CD4-positive, CD25-positive, alpha-beta regulatory T cell (primary cell): ENCODE data around the gene CNTN4. TPM values are rescaled to one million over a fixed set of nuclear protein-coding genes. Genes with fewer than 3 reads are reported as not detected.

Source experiments
- ATAC-seq, 2 donors: fragments of 150-1000 bp; cut with Tn5 transposase; one replicate each; pipeline ENCODE4 v1.10.0; 2021; ENCODE audit warnings: low read depth in 2 of 2, moderate number of reproducible peaks in 2 of 2, moderate library complexity in 1 of 2
- DNase-seq, 3 donors: peaks; one replicate each; pipeline versions ENCODE4 v3.0.0 to v3.0.0-alpha.2; 2012 to 2022; ENCODE audit warnings: mixed read lengths in 1 of 3
- H3K27ac ChIP-seq: one replicate; pipeline ENCODE4 v1.7.0; 2013; ENCODE audit warnings: mild to moderate bottlenecking, low read length; ENCODE audit not compliant: insufficient read depth, poor library complexity, severe bottlenecking
- H3K27me3 ChIP-seq: one replicate; pipeline ENCODE4 v1.7.0; 2013; ENCODE audit warnings: low read length; ENCODE audit not compliant: control insufficient read depth, insufficient read depth
- H3K36me3 ChIP-seq: one replicate; pipeline ENCODE4 v1.7.0; 2013; ENCODE audit warnings: mild to moderate bottlenecking, low read length, moderate library complexity; ENCODE audit not compliant: control insufficient read depth, insufficient read depth
- H3K4me1 ChIP-seq: 2 replicates; pipeline ENCODE4 v1.7.0; 2013; ENCODE audit warnings: mild to moderate bottlenecking, low read length; ENCODE audit not compliant: insufficient read depth, control insufficient read depth, poor library complexity, severe bottlenecking
- H3K4me3 ChIP-seq: one replicate; pipeline ENCODE4 v1.7.0; 2013; ENCODE audit warnings: low read depth, mild to moderate bottlenecking, low read length, moderate library complexity
- H3K9me3 ChIP-seq, 2 experiments: 1 replicate in 1 of 2; 2 replicates in 1 of 2; pipeline ENCODE4 v1.7.0; 2013; ENCODE audit warnings: low read length in 2 of 2, mild to moderate bottlenecking in 1 of 2, moderate library complexity in 1 of 2; ENCODE audit not compliant: control insufficient read depth in 2 of 2
- H3K27ac Mint-ChIP-seq, 3 donors: one replicate each; pipeline ENCODE4 v1.8.0; 2020 to 2022; ENCODE audit warnings: mild to moderate bottlenecking in 3 of 3, mixed read lengths in 3 of 3, moderate library complexity in 2 of 3
- H3K27me3 Mint-ChIP-seq: one replicate; pipeline ENCODE4 v1.8.0; 2022; ENCODE audit warnings: mild to moderate bottlenecking, mixed read lengths
- H3K36me3 Mint-ChIP-seq: one replicate; pipeline ENCODE4 v1.8.0; 2020; ENCODE audit warnings: mixed read lengths
- H3K4me1 Mint-ChIP-seq, 4 donors: one replicate each; pipeline ENCODE4 v1.8.0; 2020 to 2022; ENCODE audit warnings: mixed read lengths in 4 of 4, mild to moderate bottlenecking in 1 of 4
- H3K4me3 Mint-ChIP-seq, 4 donors: one replicate each; pipeline ENCODE4 v1.8.0; 2020 to 2022; ENCODE audit warnings: mild to moderate bottlenecking in 4 of 4, mixed read lengths in 4 of 4, moderate library complexity in 3 of 4
- H3K9me3 Mint-ChIP-seq, 7 donors: one replicate each; pipeline ENCODE4 v1.8.0; 2020 to 2022; ENCODE audit warnings: mixed read lengths in 7 of 7, mild to moderate bottlenecking in 3 of 7, moderate library complexity in 2 of 7
- polyA plus RNA-seq, 4 donors: library from polyadenylated mRNA; unstranded; fragments of 300-500 nt; fragmentation: Illumina TruSeq; gene quantifications; one replicate each; pipeline ENCODE4 v1.2.3, GENCODE V29; 2021
- total RNA-seq: library from RNA; stranded (reverse); gene quantifications from one replicate; pipeline ENCODE4 v1.2.3, GENCODE V29; 2022

The CNTN4 gene
- total and polyA plus RNA-seq, 5 donors from 2014 or later: not detected

GRCh38 chr3:2765002-2765579, 666.4 kb downstream of the CNTN4 start:
- no peak overlapping the region for H3K4me3 Mint-ChIP-seq

GRCh38 chr3:2770451-2770850, 671.8 kb downstream of the CNTN4 start:
- DNase-seq: no peak
- Mint-ChIP-seq H3K27me3 (no peaks in the 10 kb centered on the region), H3K4me3 (no peak overlapping the region), H3K4me1 (peaks cover 0 to 5% (median 0%) of the 10 kb centered on the region in 4 donors), H3K9me3 (peaks cover 0 to 13% (median 0%) of the 10 kb centered on the region in 7 donors), H3K36me3 (no peaks in the 10 kb centered on the region), H3K27ac (no peak overlapping the region)
- Histone ChIP-seq H3K9me3 (no peaks in the 10 kb centered on the region), H3K27me3 (no peaks in the 10 kb centered on the region), H3K36me3 (no peaks in the 10 kb centered on the region), H3K4me1 (no peaks in the 10 kb centered on the region), H3K27ac (no peak overlapping the region), H3K4me3 (no peak overlapping the region)
- no peak for ATAC-seq

More at GRCh38 chr3:2765002-2765579, 666.4 kb downstream of the CNTN4 start:
- no peaks in the 10 kb centered on the region for H3K9me3 ChIP-seq
- Mint-ChIP-seq H3K27ac (no peak overlapping the region), H3K9me3 (peaks cover 0 to 4% (median 0%) of the 10 kb centered on the region in 7 donors), H3K27me3 (no peaks in the 10 kb centered on the region), H3K36me3 (no peaks in the 10 kb centered on the region), H3K4me1 (peaks cover 0 to 5% (median 0%) of the 10 kb centered on the region in 4 donors)
- no peak overlapping the region for H3K27ac ChIP-seq
- H3K27me3 ChIP-seq: no peaks in the 10 kb centered on the region
- DNase-seq (peak in 1 of 3 donors; percentile 12), ATAC-seq (no peak)
- H3K36me3 ChIP-seq: no peaks in the 10 kb centered on the region
- no peaks in the 10 kb centered on the region for H3K4me1 ChIP-seq
- H3K4me3 ChIP-seq: no peak overlapping the region

GRCh38 chr3:2771193-2771592, 672.5 kb downstream of the CNTN4 start:
- H3K27me3 ChIP-seq: no peaks in the 10 kb centered on the region
- H3K4me3 Mint-ChIP-seq: no peak overlapping the region
- no peak for DNase-seq
- H3K4me3 ChIP-seq: no peak overlapping the region
- peaks cover 0 to 5% (median 0%) of the 10 kb centered on the region in 4 donors for H3K4me1 Mint-ChIP-seq
- no peaks in the 10 kb centered on the region for H3K36me3 Mint-ChIP-seq
- H3K27me3 Mint-ChIP-seq: no peaks in the 10 kb centered on the region
- ATAC-seq: no peak
- H3K36me3 ChIP-seq: no peaks in the 10 kb centered on the region
- no peak overlapping the region for H3K27ac Mint-ChIP-seq
- peaks cover 0 to 12% (median 0%) of the 10 kb centered on the region in 7 donors for H3K9me3 Mint-ChIP-seq
- no peaks in the 10 kb centered on the region for H3K9me3 ChIP-seq
- no peaks in the 10 kb centered on the region for H3K4me1 ChIP-seq
- no peak overlapping the region for H3K27ac ChIP-seq

GRCh38 chr3:2771741-2772140, 673.1 kb downstream of the CNTN4 start:
- H3K27ac Mint-ChIP-seq: no peak overlapping the region
- DNase-seq (no peak), ATAC-seq (no peak)
- H3K4me1 Mint-ChIP-seq: peaks cover 0 to 5% (median 0%) of the 10 kb centered on the region in 4 donors
- no peak overlapping the region for H3K27ac ChIP-seq
- H3K4me1 ChIP-seq: no peaks in the 10 kb centered on the region
- H3K9me3 ChIP-seq: no peaks in the 10 kb centered on the region
- H3K4me3 ChIP-seq: no peak overlapping the region
- no peaks in the 10 kb centered on the region for H3K27me3 ChIP-seq
- no peaks in the 10 kb centered on the region for H3K27me3 Mint-ChIP-seq
- no peak overlapping the region for H3K4me3 Mint-ChIP-seq
- H3K36me3 Mint-ChIP-seq: no peaks in the 10 kb centered on the region
- peaks cover 0 to 11% (median 0%) of the 10 kb centered on the region in 7 donors for H3K9me3 Mint-ChIP-seq
- no peaks in the 10 kb centered on the region for H3K36me3 ChIP-seq

- Mint-ChIP-seq H3K9me3 (peaks cover 0 to 9% (median 0%) of the 10 kb centered on the region in 7 donors), H3K4me1 (no peaks in the 10 kb centered on the region), H3K4me3 (no peak overlapping the region), H3K36me3 (no peaks in the 10 kb centered on the region), H3K27me3 (no peaks in the 10 kb centered on the region), H3K27ac (no peak overlapping the region)
- DNase-seq: no peak
- H3K4me3 ChIP-seq: no peak overlapping the region
- no peak overlapping the region for H3K27ac ChIP-seq
- no peaks in the 10 kb centered on the region for H3K27me3 ChIP-seq
- ATAC-seq: no peak
- no peaks in the 10 kb centered on the region for H3K9me3 ChIP-seq
- no peaks in the 10 kb centered on the region for H3K4me1 ChIP-seq
- H3K36me3 ChIP-seq: no peaks in the 10 kb centered on the region
Observed at GRCh38 chr3:2772803-2773202, 674.1 kb downstream of the CNTN4 start.

GRCh38 chr3:2774481-2775249, 676.0 kb downstream of the CNTN4 start:
- Histone ChIP-seq H3K27me3 (no peaks in the 10 kb centered on the region), H3K36me3 (no peaks in the 10 kb centered on the region), H3K4me3 (no peak overlapping the region), H3K9me3 (no peaks in the 10 kb centered on the region), H3K4me1 (no peaks in the 10 kb centered on the region), H3K27ac (no peak overlapping the region)
- DNase-seq (no peak), ATAC-seq (no peak)
- H3K36me3 Mint-ChIP-seq: no peaks in the 10 kb centered on the region
- H3K27me3 Mint-ChIP-seq: no peaks in the 10 kb centered on the region
- H3K9me3 Mint-ChIP-seq: peaks cover 0 to 9% (median 1%) of the 10 kb centered on the region in 7 donors
- H3K4me3 Mint-ChIP-seq: no peak overlapping the region
- no peak overlapping the region for H3K27ac Mint-ChIP-seq
- no peaks in the 10 kb centered on the region for H3K4me1 Mint-ChIP-seq

GRCh38 chr3:2783261-2783660, 684.6 kb downstream of the CNTN4 start:
- H3K27ac ChIP-seq: no peak overlapping the region
- no peaks in the 10 kb centered on the region for H3K9me3 ChIP-seq
- DNase-seq: no peak
- Mint-ChIP-seq H3K4me3 (no peak overlapping the region), H3K9me3 (peaks cover 0 to 6% (median 0%) of the 10 kb centered on the region in 7 donors), H3K27me3 (no peaks in the 10 kb centered on the region), H3K27ac (no peak overlapping the region), H3K36me3 (no peaks in the 10 kb centered on the region), H3K4me1 (no peaks in the 10 kb centered on the region)
- no peaks in the 10 kb centered on the region for H3K36me3 ChIP-seq
- H3K4me1 ChIP-seq: no peaks in the 10 kb centered on the region
- H3K27me3 ChIP-seq: no peaks in the 10 kb centered on the region
- ATAC-seq: no peak
- no peak overlapping the region for H3K4me3 ChIP-seq
